ENCODE measurements around the gene KIAA1614.

Gene KIAA1614

DNA sequence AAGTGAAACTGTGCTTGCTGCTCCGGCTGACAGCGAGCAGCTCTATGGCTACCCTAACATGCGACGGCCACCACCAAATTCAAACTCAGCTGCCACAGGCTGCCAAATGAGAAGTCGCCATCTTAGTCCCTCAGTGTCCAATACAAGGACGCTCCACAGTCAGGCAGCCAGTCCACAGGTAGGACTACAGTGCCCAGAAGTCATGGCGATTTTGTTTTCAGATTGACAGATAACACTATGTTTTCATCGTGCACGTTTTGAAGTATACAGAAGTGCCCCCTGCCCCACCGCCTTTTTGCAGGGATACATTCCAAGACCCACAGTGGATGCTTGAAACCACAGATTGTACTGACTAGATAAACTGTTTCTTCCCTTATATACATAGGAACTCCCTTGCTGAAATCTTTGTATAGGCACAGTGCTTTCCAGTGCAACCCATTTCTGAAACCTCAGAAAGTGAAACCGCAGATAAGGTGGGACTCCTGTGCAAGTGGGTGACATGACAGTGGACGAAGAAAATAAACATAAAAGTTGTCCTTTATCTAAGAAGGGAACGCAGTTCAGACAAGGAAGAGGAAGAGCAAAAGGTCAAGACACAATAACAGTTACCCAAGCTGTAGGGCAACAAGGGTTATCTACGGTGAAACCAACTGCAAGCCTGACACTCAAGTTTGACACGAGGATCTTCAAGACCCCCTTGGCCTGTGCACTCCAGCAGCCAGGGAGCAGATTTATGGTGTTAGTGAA, 57.8 kb downstream of the KIAA1614 start:
- H2AK5ac ChIP-seq (ENCODE audit: low read length): no peak overlapping the region
- no peak overlapping the region for H3K23ac ChIP-seq (ENCODE audit: low read length)
- H2BK15ac ChIP-seq (replicated peaks; ENCODE audit: low read depth): no peak overlapping the region
- no peak overlapping the region for H3K56ac ChIP-seq (ENCODE audit: low read length)
- H3K4ac ChIP-seq (ENCODE audit: low read depth, low read length): no peak overlapping the region
- no peaks in the 10 kb centered on the region for H3K27me3 ChIP-seq (ENCODE audit: insufficient read depth, low read length, poor library complexity)
- no CpG with 5 or more reads among the region's 15 CpGs for WGBS (ENCODE audit: extremely low coverage, insufficient coverage, low lambda C conversion rate)
- no peak overlapping the region for H4K5ac ChIP-seq (ENCODE audit: low read length)
- DNase-seq: no peak
- H3K27ac ChIP-seq (ENCODE audit: low read depth, low read length): no peak overlapping the region
- no peak overlapping the region for H3K4me2 ChIP-seq (ENCODE audit: low read length)
- H3K18ac ChIP-seq (ENCODE audit: low read length): no peak overlapping the region
- H3K9ac ChIP-seq (ENCODE audit: low read length): no peak overlapping the region
- no peaks in the 10 kb centered on the region for H3K79me2 ChIP-seq (ENCODE audit: control insufficient read depth, insufficient read depth, low read length)
- no peak overlapping the region for H4K8ac ChIP-seq (ENCODE audit: low read depth, low read length)
- H2BK5ac ChIP-seq (ENCODE audit: low read length): no peak overlapping the region
- H3K4me1 ChIP-seq (ENCODE audit: control insufficient read depth, low read depth, low read length): no peaks in the 10 kb centered on the region
- H2BK120ac ChIP-seq (ENCODE audit: low read depth, low read length): no peak overlapping the region
- H3K79me1 ChIP-seq (ENCODE audit: low read length): no peaks in the 10 kb centered on the region
- H3K4me3 ChIP-seq (ENCODE audit: low read length): no peak overlapping the region
- no peaks in the 10 kb centered on the region for H3K36me3 ChIP-seq (ENCODE audit: control insufficient read depth, insufficient read depth, low read length)

DNA sequence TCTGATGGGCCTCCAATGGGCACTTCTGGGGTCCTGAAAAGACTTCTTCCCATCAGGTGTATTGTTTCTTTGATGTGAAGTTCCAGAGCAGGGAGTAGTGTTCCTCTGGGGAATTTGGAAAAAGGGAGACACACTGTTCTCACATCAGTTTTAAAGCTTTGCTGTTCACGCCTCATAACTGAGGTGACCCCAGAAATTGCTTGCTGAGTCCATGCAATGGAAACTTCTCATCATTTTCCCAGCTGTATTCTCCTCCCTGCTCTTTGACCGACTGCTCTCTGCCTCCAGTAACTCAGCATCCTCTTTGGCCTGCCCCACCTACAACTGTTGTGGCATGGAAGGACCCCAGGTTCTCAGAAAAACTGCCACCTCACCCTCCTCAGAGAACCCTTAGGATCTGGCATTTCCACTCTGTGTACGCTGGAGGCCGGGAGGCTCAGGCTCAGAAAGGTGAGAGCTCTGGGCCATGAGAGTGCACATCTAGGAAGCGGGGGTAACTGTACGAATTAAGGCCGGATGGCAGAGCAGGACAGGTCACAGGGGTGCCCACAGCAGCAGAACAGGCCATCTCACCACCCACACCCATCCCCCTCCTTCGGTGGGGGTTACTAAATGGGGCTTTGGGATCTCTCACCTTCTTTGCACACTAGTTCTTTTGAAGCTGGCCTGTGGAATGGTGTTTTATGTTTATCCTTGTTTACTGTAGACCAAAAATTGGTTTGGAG, 58.7 kb downstream of the KIAA1614 start:
- H3K36me3 ChIP-seq (ENCODE audit: control insufficient read depth, insufficient read depth, low read length): peaks cover 1% of the 10 kb centered on the region
- no CpG with 5 or more reads among the region's 8 CpGs for WGBS (ENCODE audit: extremely low coverage, insufficient coverage, low lambda C conversion rate)

DNA sequence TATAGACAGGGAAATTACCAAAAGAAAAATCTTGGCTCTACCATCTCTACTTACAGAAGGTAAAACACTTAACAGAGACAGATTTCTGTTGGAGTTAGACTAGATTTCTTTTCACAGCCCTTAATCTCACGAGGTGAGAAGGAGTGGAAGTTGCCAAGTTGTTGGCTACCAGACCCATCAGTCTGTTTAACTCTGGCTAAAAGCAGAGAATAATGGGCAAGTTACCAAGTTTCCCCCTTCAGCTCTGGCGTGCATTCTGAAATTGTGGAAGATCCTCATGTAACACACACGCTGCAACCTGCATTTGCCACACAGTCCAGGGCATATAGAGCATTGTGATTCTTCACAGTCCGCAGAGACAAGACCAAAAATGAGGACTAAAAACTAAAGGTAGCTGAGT, 60.7 kb downstream of the KIAA1614 start:
- no peak overlapping the region for H2BK120ac ChIP-seq (ENCODE audit: low read depth, low read length)
- no peak for DNase-seq
- no peak overlapping the region for H3K4ac ChIP-seq (ENCODE audit: low read depth, low read length)
- H3K9ac ChIP-seq (ENCODE audit: low read length): no peak overlapping the region
- H3K79me1 ChIP-seq (ENCODE audit: low read length): no peaks in the 10 kb centered on the region
- no peak overlapping the region for H4K5ac ChIP-seq (ENCODE audit: low read length)
- no peaks in the 10 kb centered on the region for H3K4me1 ChIP-seq (ENCODE audit: control insufficient read depth, low read depth, low read length)
- H3K23ac ChIP-seq (ENCODE audit: low read length): no peak overlapping the region
- no peak overlapping the region for H3K56ac ChIP-seq (ENCODE audit: low read length)
- WGBS (ENCODE audit: extremely low coverage, insufficient coverage, low lambda C conversion rate): no CpG with 5 or more reads among the region's 4 CpGs
- H2BK15ac ChIP-seq (replicated peaks; ENCODE audit: low read depth): no peak overlapping the region
- no peak overlapping the region for H4K8ac ChIP-seq (ENCODE audit: low read depth, low read length)
- H2BK5ac ChIP-seq (ENCODE audit: low read length): no peak overlapping the region
- H3K79me2 ChIP-seq (ENCODE audit: control insufficient read depth, insufficient read depth, low read length): no peaks in the 10 kb centered on the region
- H3K36me3 ChIP-seq (ENCODE audit: control insufficient read depth, insufficient read depth, low read length): peaks cover 2% of the 10 kb centered on the region
- no peak overlapping the region for H3K4me3 ChIP-seq (ENCODE audit: low read length)
- no peak overlapping the region for H3K27ac ChIP-seq (ENCODE audit: low read depth, low read length)
- no peak overlapping the region for H3K4me2 ChIP-seq (ENCODE audit: low read length)
- H3K27me3 ChIP-seq (ENCODE audit: insufficient read depth, low read length, poor library complexity): no peaks in the 10 kb centered on the region
- H3K18ac ChIP-seq (ENCODE audit: low read length): no peak overlapping the region
- no peak overlapping the region for H2AK5ac ChIP-seq (ENCODE audit: low read length)

More for the DNA sequence above, 58.7 kb downstream of the KIAA1614 start:
- H3K27ac ChIP-seq (ENCODE audit: low read depth, low read length): no peak overlapping the region
- H3K23ac ChIP-seq (ENCODE audit: low read length): no peak overlapping the region
- no peaks in the 10 kb centered on the region for H3K79me1 ChIP-seq (ENCODE audit: low read length)
- no peaks in the 10 kb centered on the region for H3K27me3 ChIP-seq (ENCODE audit: insufficient read depth, low read length, poor library complexity)
- H2BK15ac ChIP-seq (replicated peaks; ENCODE audit: low read depth): no peak overlapping the region
- H4K8ac ChIP-seq (ENCODE audit: low read depth, low read length): no peak overlapping the region
- H3K4me3 ChIP-seq (ENCODE audit: low read length): no peak overlapping the region
- no peak for DNase-seq
- H3K18ac ChIP-seq (ENCODE audit: low read length): no peak overlapping the region
- no peak overlapping the region for H2AK5ac ChIP-seq (ENCODE audit: low read length)
- no peak overlapping the region for H2BK120ac ChIP-seq (ENCODE audit: low read depth, low read length)
- H3K4me1 ChIP-seq (ENCODE audit: control insufficient read depth, low read depth, low read length): no peaks in the 10 kb centered on the region
- H3K9ac ChIP-seq (ENCODE audit: low read length): no peak overlapping the region
- H3K4ac ChIP-seq (ENCODE audit: low read depth, low read length): no peak overlapping the region
- no peak overlapping the region for H3K4me2 ChIP-seq (ENCODE audit: low read length)
- H3K79me2 ChIP-seq (ENCODE audit: control insufficient read depth, insufficient read depth, low read length): no peaks in the 10 kb centered on the region
- no peak overlapping the region for H4K5ac ChIP-seq (ENCODE audit: low read length)
- H3K56ac ChIP-seq (ENCODE audit: low read length): no peak overlapping the region
- no peak overlapping the region for H2BK5ac ChIP-seq (ENCODE audit: low read length)

DNA sequence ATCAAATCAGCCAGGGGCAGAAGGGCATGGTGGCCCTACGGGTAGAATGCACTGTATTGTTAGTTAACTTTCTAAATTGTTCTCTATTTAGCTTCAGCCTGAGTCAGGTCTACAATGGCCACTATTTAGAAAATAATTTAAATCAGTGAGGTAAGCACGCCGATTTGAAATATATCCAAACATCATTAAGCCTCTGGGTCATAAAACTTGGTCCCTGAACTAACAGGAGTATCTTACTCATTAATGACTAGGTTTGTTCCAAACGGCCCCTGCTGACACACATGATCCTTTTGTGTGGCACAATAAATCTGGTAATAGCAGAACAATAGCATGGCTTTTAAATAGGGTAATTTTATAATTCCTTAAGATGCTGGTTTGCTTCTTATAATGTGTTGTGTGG, 61.5 kb downstream of the KIAA1614 start:
- Histone ChIP-seq H3K79me1 (ENCODE audit: low read length) (no peaks in the 10 kb centered on the region), H3K4me3 (ENCODE audit: low read length) (no peak overlapping the region), H3K4me2 (ENCODE audit: low read length) (no peak overlapping the region), H2BK5ac (ENCODE audit: low read length) (no peak overlapping the region), H4K8ac (ENCODE audit: low read depth, low read length) (no peak overlapping the region), H3K4me1 (ENCODE audit: control insufficient read depth, low read depth, low read length) (no peaks in the 10 kb centered on the region), H3K9ac (ENCODE audit: low read length) (no peak overlapping the region), H3K18ac (ENCODE audit: low read length) (no peak overlapping the region), H3K79me2 (ENCODE audit: control insufficient read depth, insufficient read depth, low read length) (no peaks in the 10 kb centered on the region), H3K27ac (ENCODE audit: low read depth, low read length) (no peak overlapping the region), H3K36me3 (ENCODE audit: control insufficient read depth, insufficient read depth, low read length) (peaks cover 2% of the 10 kb centered on the region), H2BK120ac (ENCODE audit: low read depth, low read length) (no peak overlapping the region), H3K4ac (ENCODE audit: low read depth, low read length) (no peak overlapping the region), H2BK15ac (replicated peaks; ENCODE audit: low read depth) (no peak overlapping the region), H2AK5ac (ENCODE audit: low read length) (no peak overlapping the region), H3K27me3 (ENCODE audit: insufficient read depth, low read length, poor library complexity) (no peaks in the 10 kb centered on the region), H3K23ac (ENCODE audit: low read length) (no peak overlapping the region), H4K5ac (ENCODE audit: low read length) (no peak overlapping the region), H3K56ac (ENCODE audit: low read length) (no peak overlapping the region)
- WGBS (ENCODE audit: extremely low coverage, insufficient coverage, low lambda C conversion rate): no CpG with 5 or more reads among the region's 4 CpGs
- no peak for DNase-seq

DNA sequence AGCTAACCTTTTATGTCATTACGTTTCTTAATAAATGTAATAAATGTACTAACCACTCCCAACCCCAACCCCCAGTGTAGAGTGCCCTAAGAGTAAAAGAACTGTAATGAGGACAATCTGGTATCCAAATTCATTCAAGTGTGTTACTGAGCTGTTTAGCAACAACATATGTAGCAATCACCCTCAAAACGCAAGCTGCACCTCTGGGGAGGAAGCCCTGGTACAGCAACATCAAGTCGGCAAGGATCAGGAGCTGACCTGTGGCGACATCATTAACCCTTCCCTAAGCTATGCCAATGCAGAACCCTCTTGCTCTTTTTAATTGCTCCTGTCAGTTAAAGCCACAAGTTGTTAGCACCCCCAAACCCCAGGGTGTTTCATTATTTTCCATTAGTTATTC, 62.9 kb downstream of the KIAA1614 start:
- H2BK5ac ChIP-seq (ENCODE audit: low read length): no peak overlapping the region
- no peak overlapping the region for H3K56ac ChIP-seq (ENCODE audit: low read length)
- no peak overlapping the region for H2BK120ac ChIP-seq (ENCODE audit: low read depth, low read length)
- no CpG with 5 or more reads among the region's 4 CpGs for WGBS (ENCODE audit: extremely low coverage, insufficient coverage, low lambda C conversion rate)
- DNase-seq: no peak
- H3K36me3 ChIP-seq (ENCODE audit: control insufficient read depth, insufficient read depth, low read length): peaks cover 2% of the 10 kb centered on the region
- H3K4me2 ChIP-seq (ENCODE audit: low read length): no peak overlapping the region
- H3K18ac ChIP-seq (ENCODE audit: low read length): no peak overlapping the region
- no peak overlapping the region for H3K4me3 ChIP-seq (ENCODE audit: low read length)
- H3K4me1 ChIP-seq (ENCODE audit: control insufficient read depth, low read depth, low read length): no peaks in the 10 kb centered on the region
- H3K27ac ChIP-seq (ENCODE audit: low read depth, low read length): no peak overlapping the region
- H3K23ac ChIP-seq (ENCODE audit: low read length): no peak overlapping the region
- no peaks in the 10 kb centered on the region for H3K79me1 ChIP-seq (ENCODE audit: low read length)
- no peaks in the 10 kb centered on the region for H3K27me3 ChIP-seq (ENCODE audit: insufficient read depth, low read length, poor library complexity)
- H3K79me2 ChIP-seq (ENCODE audit: control insufficient read depth, insufficient read depth, low read length): no peaks in the 10 kb centered on the region
- no peak overlapping the region for H2AK5ac ChIP-seq (ENCODE audit: low read length)
- no peak overlapping the region for H4K5ac ChIP-seq (ENCODE audit: low read length)
- no peak overlapping the region for H3K9ac ChIP-seq (ENCODE audit: low read length)
- no peak overlapping the region for H3K4ac ChIP-seq (ENCODE audit: low read depth, low read length)
- no peak overlapping the region for H2BK15ac ChIP-seq (replicated peaks; ENCODE audit: low read depth)
- H4K8ac ChIP-seq (ENCODE audit: low read depth, low read length): no peak overlapping the region
